SK-N-MC (cell line): ENCODE data around the gene PSMD1.

ENCODE experiments used
- EZH2 ChIP-seq: fragments of 200-600 bp; sonication (generic); IDR thresholded peaks from one replicate; pipeline ENCODE4 v1.6.1; 2017; ENCODE audit warnings: antibody characterized with exemption
- POLR2AphosphoS5 ChIP-seq: IDR thresholded peaks from 2 replicates; pipeline ENCODE4 v1.6.1; 2012; ENCODE audit warnings: mild to moderate bottlenecking, low read depth, low read length, borderline replicate concordance

DNA sequence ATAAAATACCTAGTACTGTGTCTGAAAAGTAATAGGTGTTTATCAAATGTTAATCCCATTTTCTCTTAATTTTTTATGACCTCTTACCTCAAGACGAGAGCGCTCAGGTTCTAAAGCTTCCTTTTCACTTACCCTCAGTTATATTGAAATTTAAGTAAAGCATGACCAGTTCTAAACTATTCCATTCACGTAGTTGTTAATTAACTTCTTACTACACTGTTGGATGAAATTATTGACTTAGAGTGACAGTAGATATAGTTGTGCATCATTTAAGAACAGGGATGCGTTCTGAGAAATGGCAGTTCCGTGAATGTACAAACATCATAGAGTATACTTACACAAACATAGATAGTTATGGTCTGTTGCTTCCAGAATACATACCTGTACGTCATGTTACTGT is 88.2 kb downstream of the PSMD1 start:
- no peak for TF ChIP-seq EZH2
- TF ChIP-seq POLR2AphosphoS5: no peak
